GM18951 (cell line): ENCODE data around the gene C2orf68.
A peak's percentile ranks its signal among the peaks of the same experiment; 100 is the strongest.

Experiments used
- POLR2A ChIP-seq: IDR thresholded peaks from 4 replicates; pipeline ENCODE4 v1.6.1; 2011; ENCODE audit warnings: mild to moderate bottlenecking; ENCODE audit not compliant: insufficient read length, insufficient read depth; ENCODE audit errors: extremely low read depth
- in situ Hi-C: fragments of 300-500 bp; cut with MboI; formaldehyde crosslinking; loops from one replicate; pipeline ENCODE4 v1.12.0; 2022; ENCODE audit warnings: low sequenced_read_pairs, mixed read lengths, inconsistent platforms; ENCODE audit not compliant: unreplicated experiment

Gene C2orf68

DNA sequence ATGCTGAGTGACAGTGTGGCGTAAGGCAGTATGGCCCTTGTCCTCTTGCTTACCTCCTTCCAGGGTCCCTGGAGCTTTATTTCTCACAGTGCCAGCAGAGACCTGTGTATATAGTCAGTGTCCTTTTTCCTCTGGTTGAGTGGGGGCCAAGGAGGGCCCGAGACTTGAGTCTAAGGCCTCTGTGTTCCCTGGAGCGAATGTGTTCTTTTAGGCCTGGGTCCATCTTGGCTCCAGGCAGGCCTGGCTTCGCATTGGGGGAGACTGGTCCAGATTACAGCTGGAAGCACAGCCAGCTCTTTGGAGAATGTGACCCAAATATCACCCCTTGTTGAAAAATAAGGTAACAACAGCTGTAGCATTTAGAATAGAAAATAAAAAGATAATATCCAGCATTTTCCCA, 22.7 kb downstream of the C2orf68 start:
- in situ Hi-C loops = no loop called here
- TF ChIP-seq POLR2A = no peak

- no peak for TF ChIP-seq POLR2A
- in situ Hi-C loops = no loop called here
Observed at GRCh38 chr2:85588645-85589044, 23.2 kb downstream of the C2orf68 start.

DNA sequence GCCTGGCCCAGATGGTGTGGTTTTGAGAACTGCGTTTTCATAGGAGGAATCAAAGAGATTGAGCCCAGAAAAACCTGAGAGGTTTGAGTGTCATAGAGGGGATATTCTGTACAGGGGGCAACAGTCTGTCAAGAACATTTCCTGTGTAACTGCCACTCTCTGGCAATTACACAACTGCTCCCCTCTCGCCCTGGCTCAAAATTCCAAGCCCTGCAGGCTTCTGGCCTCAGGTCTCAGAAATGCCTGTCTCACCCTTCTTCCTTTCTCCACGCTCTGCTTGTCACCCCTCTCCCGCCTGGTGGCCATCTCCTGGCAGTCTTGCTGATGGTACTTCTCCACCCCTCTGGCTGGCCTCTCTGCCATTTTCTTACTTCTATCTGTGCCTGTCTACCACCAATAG, 23.6 kb downstream of the C2orf68 start:
- in situ Hi-C loops = no loop called here
- no peak for TF ChIP-seq POLR2A

DNA sequence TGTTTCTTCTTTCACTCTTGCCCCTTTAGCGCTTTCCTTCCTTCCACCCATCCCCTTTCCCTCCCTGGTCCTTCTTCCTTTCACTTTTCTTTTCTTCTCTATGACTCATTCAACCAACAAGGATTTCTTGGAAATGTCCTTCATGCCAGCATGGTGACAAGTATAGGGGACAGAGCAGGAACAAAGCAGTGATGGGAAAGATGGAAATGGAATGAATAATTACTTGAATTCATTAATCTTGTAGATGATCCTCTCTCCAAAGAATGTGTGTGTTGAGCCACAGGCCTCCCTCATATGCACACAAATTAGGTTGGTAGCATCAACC, 26.1 kb downstream of the C2orf68 start:
- no peak for TF ChIP-seq POLR2A
- in situ Hi-C loops = no loop called here

- TF ChIP-seq POLR2A = no peak
- in situ Hi-C loops = no loop called here
Observed at GRCh38 chr2:85584857-85585780, 26.7 kb downstream of the C2orf68 start.

- in situ Hi-C loops = no loop called here
Observed at GRCh38 chr2:85584354-85584856, 27.5 kb downstream of the C2orf68 start, which contains the start of gene VAMP5. TSS of gene VAMP5 (plus strand) at chr2:85584431. CDS start at chr2:85584491, 60 bp downstream.

DNA sequence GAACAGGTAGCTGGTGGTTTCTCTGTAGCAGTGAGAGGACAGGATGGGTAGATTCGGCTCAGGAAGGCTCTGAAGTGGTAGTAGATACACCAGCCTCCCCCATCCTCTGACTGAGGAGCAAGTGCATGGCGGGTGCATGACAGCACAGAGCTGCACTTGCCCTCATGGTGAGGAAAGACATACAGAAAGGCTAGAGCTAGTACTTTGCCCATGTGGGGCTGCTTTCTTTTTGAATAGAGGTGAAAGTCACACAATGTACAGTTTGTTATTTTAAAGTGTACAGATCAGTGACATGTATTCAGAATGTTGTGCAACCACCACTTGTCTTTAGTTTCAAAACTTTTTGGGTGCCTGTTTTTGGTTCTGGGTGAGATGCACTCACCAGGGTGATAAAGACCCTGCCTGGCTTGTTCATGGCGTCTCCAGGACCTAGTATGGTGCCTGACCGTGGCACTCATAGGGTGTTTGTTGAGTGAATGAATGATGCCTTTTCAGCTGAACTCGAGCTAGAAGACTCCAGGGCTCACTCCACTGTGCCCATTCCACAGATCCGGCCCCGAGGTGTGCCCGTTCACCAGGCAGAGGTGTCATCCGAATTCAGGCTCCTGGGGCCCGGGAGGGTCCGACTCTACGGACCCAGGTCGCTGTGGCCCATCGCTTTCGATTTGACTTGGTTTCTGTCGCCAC, 28.1 kb downstream of the C2orf68 start:
- in situ Hi-C loops = no loop called here
- TF ChIP-seq POLR2A = no peak

More at GRCh38 chr2:85584354-85584856, 27.5 kb downstream of the C2orf68 start, which contains the start of gene VAMP5:
- peak; percentile 65 for TF ChIP-seq POLR2A

DNA sequence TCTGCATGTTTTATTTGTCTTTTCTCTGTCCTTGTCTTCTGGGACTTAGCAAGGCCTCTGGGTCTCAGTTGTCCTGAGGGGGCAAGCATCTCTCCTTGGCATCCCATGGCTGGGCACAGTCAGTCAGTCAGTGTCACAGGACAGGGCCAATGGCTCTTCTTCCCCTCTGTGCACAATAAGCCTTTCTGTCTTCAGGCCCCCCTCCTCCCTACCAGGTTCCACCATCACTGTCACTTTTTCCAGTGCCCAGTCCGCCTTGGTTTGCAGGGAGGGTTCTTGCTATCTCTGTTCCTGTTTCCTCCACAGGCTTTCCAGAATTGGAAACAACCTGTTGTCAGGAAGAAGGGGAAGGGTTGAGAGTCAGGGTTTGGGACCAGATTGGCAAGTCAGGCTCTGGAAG, 29.4 kb downstream of the C2orf68 start:
- in situ Hi-C loops = no loop called here

DNA sequence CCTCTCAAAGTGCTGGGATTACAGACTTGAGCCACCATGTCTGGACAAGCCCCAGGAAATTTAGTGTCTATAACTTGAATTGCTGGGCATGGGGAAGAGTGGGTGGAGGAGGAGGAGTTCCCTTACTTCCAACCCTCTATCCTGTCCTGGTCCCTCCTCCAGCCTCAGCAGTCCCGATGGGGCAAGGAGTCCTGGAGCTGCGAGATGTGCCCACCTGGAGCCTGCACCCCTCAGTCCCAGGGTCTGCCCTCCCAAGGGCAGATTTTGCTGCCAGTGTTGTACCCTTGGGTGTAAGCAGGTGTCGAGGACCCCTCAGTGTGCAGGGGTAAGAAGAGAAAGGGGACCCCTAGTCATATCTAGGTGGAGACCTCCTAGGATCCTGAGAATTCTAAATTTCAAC, 31.7 kb downstream of the C2orf68 start:
- in situ Hi-C loops = no loop called here

More for the DNA sequence above, 29.4 kb downstream of the C2orf68 start:
- TF ChIP-seq POLR2A = no peak

DNA sequence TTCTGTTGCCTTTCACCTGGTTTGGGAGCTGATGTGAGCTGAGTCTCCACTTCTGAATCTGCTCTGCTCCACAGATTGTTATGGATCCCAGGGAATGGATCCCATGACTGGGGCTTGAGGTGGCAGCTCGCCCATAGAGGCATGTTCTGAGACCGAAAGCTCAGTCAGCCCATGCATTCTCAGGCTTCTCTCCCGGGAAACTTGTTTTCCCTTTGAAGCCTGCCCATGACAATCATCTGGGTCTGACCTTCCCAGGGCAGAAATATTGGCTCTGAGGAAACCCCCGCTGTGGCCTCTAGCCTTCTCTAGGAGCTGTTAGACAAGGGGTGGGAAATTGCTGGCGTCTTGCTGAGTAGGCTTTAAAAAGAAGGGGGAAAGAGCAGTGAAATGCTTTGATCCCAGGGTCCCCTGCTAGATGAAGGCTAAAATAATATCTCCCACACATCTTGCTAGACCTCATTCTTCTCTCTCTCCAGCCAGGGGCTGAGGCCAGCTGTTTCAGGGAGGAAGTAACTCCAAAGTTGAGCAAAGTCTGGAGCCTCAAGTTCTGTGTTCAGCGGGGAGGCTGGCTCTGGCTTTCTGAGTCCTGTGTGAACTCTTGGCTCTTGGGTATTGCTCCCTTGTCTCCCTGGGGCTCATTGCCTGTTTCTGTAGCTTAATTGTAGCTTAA, 32.5 kb downstream of the C2orf68 start:
- in situ Hi-C loops = no loop called here

More for the DNA sequence above, 31.7 kb downstream of the C2orf68 start:
- no peak for TF ChIP-seq POLR2A

DNA sequence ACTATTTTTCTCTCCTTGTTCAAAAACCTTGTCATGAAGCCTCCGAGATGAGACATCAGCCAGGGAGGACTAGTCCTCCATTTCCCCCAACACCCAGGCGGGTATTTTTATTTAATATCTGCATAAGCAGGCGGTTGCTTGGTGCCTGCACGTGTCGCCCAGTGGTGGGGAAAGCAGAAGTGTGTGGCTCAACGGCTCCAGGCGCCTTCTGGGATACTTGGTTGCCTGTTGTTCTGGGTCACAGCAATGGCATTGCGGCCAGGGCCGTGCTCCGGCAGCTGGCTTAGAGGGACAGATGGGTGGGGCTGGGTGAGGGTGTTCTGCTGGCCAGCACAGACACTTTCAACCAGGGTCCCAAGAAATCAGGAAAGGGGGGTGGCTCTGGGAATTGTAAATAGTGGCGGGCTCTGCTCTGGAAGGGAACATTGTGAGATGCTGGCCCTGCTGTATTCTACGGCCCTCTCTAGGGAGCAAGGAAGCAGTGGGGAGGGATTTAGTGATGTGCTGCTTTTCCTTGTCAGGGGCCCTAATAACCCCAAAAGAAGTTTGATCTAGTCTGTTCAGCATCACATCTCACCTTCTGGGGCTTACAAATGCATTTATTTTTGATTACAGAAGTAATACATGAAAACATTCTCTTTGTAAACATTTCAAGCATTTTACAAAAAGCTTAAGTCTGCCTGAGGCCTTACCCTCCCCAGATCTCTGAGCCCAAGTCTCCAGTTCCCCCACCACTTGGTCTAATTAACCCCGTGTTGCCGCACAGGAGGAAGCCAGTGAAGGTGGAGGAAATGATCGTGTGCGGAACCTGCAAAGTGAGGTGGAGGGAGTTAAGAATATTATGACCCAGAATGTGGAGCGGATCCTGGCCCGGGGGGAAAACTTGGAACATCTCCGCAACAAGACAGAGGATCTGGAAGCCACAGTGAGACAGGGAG, 33.4 kb downstream of the C2orf68 start:
- in situ Hi-C loops = no loop called here
- TF ChIP-seq POLR2A = no peak

More for the DNA sequence above, 32.5 kb downstream of the C2orf68 start:
- no peak for TF ChIP-seq POLR2A
